ENCODE results near the gene SLC25A21. TPM values are rescaled to one million over a fixed set of nuclear protein-coding genes. Genes with fewer than 3 reads are reported as not detected.

SLC25A21 gene
- total RNA-seq, 1 donor from 2014 or later, result 6.4 TPM

GRCh38 chr14:36747411-36748184 is 424.8 kb downstream of the SLC25A21 start:
- Histone ChIP-seq H3K36me3 (peaks cover 3% of the 10 kb centered on the region), H3K4me1 (no peaks in the 10 kb centered on the region), H2AFZ (replicated peaks) (no peak overlapping the region), H3K27me3 (peaks cover 10% of the 10 kb centered on the region), H3K4me3 (no peak overlapping the region), H3K79me2 (ENCODE audit: low read depth) (no peaks in the 10 kb centered on the region), H3K4me2 (no peak overlapping the region), H3K9me3 (ENCODE audit: low read depth) (no peaks in the 10 kb centered on the region), H3K27ac (no peak overlapping the region), H3F3A (ENCODE audit: low read depth) (no peaks in the 10 kb centered on the region), H3K9ac (no peak overlapping the region), H4K20me1 (ENCODE audit: low read depth) (no peaks in the 10 kb centered on the region)
- Mint-ChIP-seq H3K4me3 (no peak overlapping the region), H3K36me3 (no peaks in the 10 kb centered on the region), H3K4me1 (no peaks in the 10 kb centered on the region), H3K27me3 (ENCODE audit: insufficient read depth, low read depth) (no peaks in the 10 kb centered on the region), H3K27ac (no peak overlapping the region), H3K9me3 (peaks cover 9% of the 10 kb centered on the region)
- TF ChIP-seq EZH2phosphoT487 (IDR thresholded peaks at IDR 0.05), result no peak
- TF ChIP-seq CTCF (IDR thresholded peaks at IDR 0.05), result peak; percentile 77
- DNase-seq (ENCODE audit: low spot score), result peak; percentile 30

GRCh38 chr14:36746872-36747271 is 425.5 kb downstream of the SLC25A21 start:
- Histone ChIP-seq H3K9me3 (ENCODE audit: low read depth) (no peaks in the 10 kb centered on the region), H3K9ac (no peak overlapping the region), H4K20me1 (ENCODE audit: low read depth) (no peaks in the 10 kb centered on the region), H3K4me3 (no peak overlapping the region), H3K4me2 (no peak overlapping the region), H3K36me3 (peaks cover 3% of the 10 kb centered on the region), H3K27ac (no peak overlapping the region), H3K79me2 (ENCODE audit: low read depth) (no peaks in the 10 kb centered on the region), H3F3A (ENCODE audit: low read depth) (no peaks in the 10 kb centered on the region), H3K4me1 (no peaks in the 10 kb centered on the region), H2AFZ (replicated peaks) (no peak overlapping the region), H3K27me3 (peaks cover 10% of the 10 kb centered on the region)
- no peak overlapping the region for H3K27ac Mint-ChIP-seq
- H3K4me1 Mint-ChIP-seq, result no peaks in the 10 kb centered on the region
- no peaks in the 10 kb centered on the region for H3K36me3 Mint-ChIP-seq
- peaks cover 9% of the 10 kb centered on the region for H3K9me3 Mint-ChIP-seq
- no peaks in the 10 kb centered on the region for H3K27me3 Mint-ChIP-seq (ENCODE audit: insufficient read depth, low read depth)
- no peak overlapping the region for H3K4me3 Mint-ChIP-seq
- no peak for DNase-seq (ENCODE audit: low spot score)
- TF ChIP-seq EZH2phosphoT487 (IDR thresholded peaks at IDR 0.05), result no peak

- no peaks in the 10 kb centered on the region for H3K4me1 ChIP-seq
- no peak for TF ChIP-seq EZH2 (IDR thresholded peaks at IDR 0.05)
- no peak for TF ChIP-seq EZH2phosphoT487 (IDR thresholded peaks at IDR 0.05)
- no peak for TF ChIP-seq CTCF (IDR thresholded peaks at IDR 0.05)
- no peak overlapping the region for H3K4me2 ChIP-seq
- Mint-ChIP-seq H3K4me1 (no peaks in the 10 kb centered on the region), H3K36me3 (no peaks in the 10 kb centered on the region), H3K9me3 (peaks cover 9% of the 10 kb centered on the region), H3K27me3 (ENCODE audit: insufficient read depth, low read depth) (peaks cover 4% of the 10 kb centered on the region), H3K4me3 (no peak overlapping the region), H3K27ac (no peak overlapping the region)
- no peaks in the 10 kb centered on the region for H3K79me2 ChIP-seq (ENCODE audit: low read depth)
- H3K9ac ChIP-seq, result no peak overlapping the region
- H3K27ac ChIP-seq, result no peak overlapping the region
- no peaks in the 10 kb centered on the region for H3F3A ChIP-seq (ENCODE audit: low read depth)
- H3K4me3 ChIP-seq, result no peak overlapping the region
- H3K36me3 ChIP-seq, result peaks cover 3% of the 10 kb centered on the region
- no peaks in the 10 kb centered on the region for H4K20me1 ChIP-seq (ENCODE audit: low read depth)
- no peaks in the 10 kb centered on the region for H3K9me3 ChIP-seq (ENCODE audit: low read depth)
- no peaks in the 10 kb centered on the region for H3K27me3 ChIP-seq
- DNase-seq (ENCODE audit: low spot score), result no peak
- H2AFZ ChIP-seq (replicated peaks), result no peak overlapping the region
These were observed 430.5 kb downstream of the SLC25A21 start for GRCh38 chr14:36741858-36742257.

- peaks cover 4% of the 10 kb centered on the region for H3K27me3 Mint-ChIP-seq (ENCODE audit: insufficient read depth, low read depth)
- no peak overlapping the region for H3K4me3 Mint-ChIP-seq
- H3K9ac ChIP-seq, result no peak overlapping the region
These were observed 434.1 kb downstream of the SLC25A21 start for GRCh38 chr14:36738269-36738668.

More at GRCh38 chr14:36738269-36738668, 434.1 kb downstream of the SLC25A21 start:
- no peak overlapping the region for H3K4me2 ChIP-seq
- no peaks in the 10 kb centered on the region for H3K4me1 Mint-ChIP-seq
- no peak for DNase-seq (ENCODE audit: low spot score)
- H3K4me1 ChIP-seq, result no peaks in the 10 kb centered on the region
- TF ChIP-seq EZH2phosphoT487 (IDR thresholded peaks at IDR 0.05) (no peak), EZH2 (IDR thresholded peaks at IDR 0.05) (no peak), CTCF (IDR thresholded peaks at IDR 0.05) (no peak)
- no peak overlapping the region for H3K27ac Mint-ChIP-seq
- no peaks in the 10 kb centered on the region for H3F3A ChIP-seq (ENCODE audit: low read depth)
- H3K4me3 ChIP-seq, result no peak overlapping the region
- H3K9me3 ChIP-seq (ENCODE audit: low read depth), result no peaks in the 10 kb centered on the region
- no peaks in the 10 kb centered on the region for H4K20me1 ChIP-seq (ENCODE audit: low read depth)
- no peak overlapping the region for H2AFZ ChIP-seq (replicated peaks)
- no peaks in the 10 kb centered on the region for H3K27me3 ChIP-seq
- no peaks in the 10 kb centered on the region for H3K36me3 ChIP-seq
- H3K9me3 Mint-ChIP-seq, result no peaks in the 10 kb centered on the region
- no peak overlapping the region for H3K27ac ChIP-seq
- H3K36me3 Mint-ChIP-seq, result no peaks in the 10 kb centered on the region
- no peaks in the 10 kb centered on the region for H3K79me2 ChIP-seq (ENCODE audit: low read depth)
